HepG2 (cell line): Measurements from ENCODE around the gene NUF2. TPM values are rescaled to one million over a fixed set of nuclear protein-coding genes. Genes with fewer than 3 reads are reported as not detected.

Source experiments
- AKAP8 ChIP-seq: sonication (generic); formaldehyde crosslinking; IDR thresholded peaks from 2 replicates; pipeline ENCODE4 v1.5.1; 2020; ENCODE audit warnings: mild to moderate bottlenecking, missing genetic modification reagents
- CBX1 ChIP-seq: IDR thresholded peaks from one replicate; pipeline ENCODE4 v1.6.1; 2016; ENCODE audit warnings: antibody characterized with exemption, low read depth
- CEBPG ChIP-seq: IDR thresholded peaks from 2 replicates; pipeline ENCODE4 v1.6.1; 2016
- HDAC6 ChIP-seq: fragments of 200-600 bp; sonication (generic); IDR thresholded peaks from 2 replicates; pipeline ENCODE4 v1.7.0; 2017; ENCODE audit warnings: mild to moderate bottlenecking, antibody characterized with exemption, low read length, low read depth
- ISL2 ChIP-seq: sonication (generic); formaldehyde crosslinking; IDR thresholded peaks from 2 replicates; pipeline ENCODE4 v1.5.0; 2020; ENCODE audit warnings: missing genetic modification reagents
- MAF1 ChIP-seq: sonication (generic); formaldehyde crosslinking; IDR thresholded peaks from 2 replicates; pipeline ENCODE4 v1.5.0; 2020; ENCODE audit warnings: missing genetic modification reagents, borderline replicate concordance
- NBN ChIP-seq: fragments of 450-650 bp; conservative IDR thresholded peaks from 2 replicates; pipeline ENCODE4 v1.6.1; 2017
- NCOR1 ChIP-seq: fragments of 200-600 bp; sonication (generic); IDR thresholded peaks from 2 replicates; pipeline ENCODE4 v1.7.0; 2017; ENCODE audit warnings: antibody characterized with exemption, low read length, borderline replicate concordance
- PCBP1 ChIP-seq: fragments of 200-400 bp; formaldehyde crosslinking; IDR thresholded peaks from 2 replicates; pipeline ENCODE4 v1.6.1; 2017; ENCODE audit warnings: mild to moderate bottlenecking, low read depth, low read length, borderline replicate concordance
- SIX1 ChIP-seq: sonication (generic); formaldehyde crosslinking; IDR thresholded peaks from 2 replicates; pipeline ENCODE4 v1.4.0; 2020; ENCODE audit warnings: missing genetic modification reagents, borderline replicate concordance
- TOE1 ChIP-seq: sonication (generic); formaldehyde crosslinking; IDR thresholded peaks from 2 replicates; pipeline ENCODE4 v1.4.0; 2020; ENCODE audit warnings: mild to moderate bottlenecking, missing genetic modification reagents
- YY1 ChIP-seq: IDR thresholded peaks from 2 replicates; pipeline ENCODE4 v1.6.1; 2011; ENCODE audit warnings: low read length, low read depth, moderate library complexity, mild to moderate bottlenecking; ENCODE audit not compliant: insufficient read depth, insufficient replicate concordance
- ZMAT3 ChIP-seq: sonication (generic); formaldehyde crosslinking; conservative IDR thresholded peaks from 2 replicates; pipeline ENCODE4 v1.7.0; 2021; ENCODE audit warnings: missing genetic modification reagents
- ZNF264 ChIP-seq: sonication (generic); formaldehyde crosslinking; IDR thresholded peaks from 2 replicates; pipeline ENCODE4 v1.4.0; 2020; ENCODE audit warnings: missing genetic modification reagents
- ZNF337 ChIP-seq: sonication (generic); formaldehyde crosslinking; IDR thresholded peaks from 2 replicates; pipeline ENCODE4 v1.5.1; 2020; ENCODE audit warnings: missing genetic modification reagents, low read depth, mild to moderate bottlenecking, borderline replicate concordance
- ZNF430 ChIP-seq: sonication (generic); formaldehyde crosslinking; IDR thresholded peaks from 2 replicates; pipeline ENCODE4 v1.9.0; 2021; ENCODE audit warnings: mild to moderate bottlenecking, missing genetic modification reagents
- ZNF446 ChIP-seq: sonication (generic); formaldehyde crosslinking; IDR thresholded peaks from 2 replicates; pipeline ENCODE4 v1.5.0; 2020; ENCODE audit warnings: mild to moderate bottlenecking, missing genetic modification reagents
- ZNF589 ChIP-seq: sonication (generic); formaldehyde crosslinking; conservative IDR thresholded peaks from 2 replicates; pipeline ENCODE4 v1.8.0; 2022; ENCODE audit warnings: mild to moderate bottlenecking, moderate library complexity, missing genetic modification reagents
- ZNF598 ChIP-seq: sonication (generic); formaldehyde crosslinking; IDR thresholded peaks from 2 replicates; pipeline ENCODE4 v1.5.1; 2020; ENCODE audit warnings: mild to moderate bottlenecking, missing genetic modification reagents, borderline replicate concordance
- ZNF619 ChIP-seq: sonication (generic); formaldehyde crosslinking; IDR thresholded peaks from 2 replicates; pipeline ENCODE4 v1.4.0; 2020; ENCODE audit warnings: mild to moderate bottlenecking, missing genetic modification reagents
- ZNF772 ChIP-seq: sonication (generic); formaldehyde crosslinking; IDR thresholded peaks from 2 replicates; pipeline ENCODE4 v1.5.0; 2020; ENCODE audit warnings: mild to moderate bottlenecking, missing genetic modification reagents
- ZNF780A ChIP-seq: sonication (generic); formaldehyde crosslinking; IDR thresholded peaks from 2 replicates; pipeline ENCODE4 v1.8.0; 2022; ENCODE audit warnings: mild to moderate bottlenecking, missing genetic modification reagents, moderate library complexity
- polyA plus RNA-seq, 8 experiments: library from polyadenylated mRNA; depleted of rRNA in 3 of 8; stranded (reverse) in 7 of 8; unstranded in 1 of 8; fragments of >200 nt; fragmentation: Illumina TruSeq in 4 of 8; extraction: Trizol in 4 of 8; gene quantifications; 2 replicates each; pipeline versions ENCODE4 v1.2.1 to v1.2.3, GENCODE V29; 2011 to 2016; ENCODE audit warnings: low read depth in 4 of 8, missing spikeins in 1 of 8, mixed read lengths in 1 of 8; ENCODE audit not compliant: insufficient read depth in 1 of 8
- total RNA-seq, 5 experiments: library from RNA; depleted of rRNA; stranded (reverse); fragments of >200 nt; fragmentation: Illumina TruSeq; extraction: Trizol; gene quantifications; 2 replicates each; pipeline ENCODE4 v1.2.3, GENCODE V29; 2016; ENCODE audit warnings: low read depth in 1 of 5
- TF ChIP-seq, protein P1 (sequence below): fragments of 450-650 bp; IDR thresholded peaks from 2 replicates; pipeline ENCODE4 v1.6.1; 2017; ENCODE audit warnings: mild to moderate bottlenecking
- TF ChIP-seq, protein P2 (sequence below): IDR thresholded peaks from 2 replicates; pipeline ENCODE4 v1.6.1; 2016; ENCODE audit warnings: low read depth
- TF ChIP-seq, protein P3 (sequence below): sonication (generic); formaldehyde crosslinking; IDR thresholded peaks from 2 replicates; pipeline ENCODE4 v1.4.0; 2020; ENCODE audit warnings: low read depth, mild to moderate bottlenecking, missing genetic modification reagents

The NUF2 gene
- total and polyA plus RNA-seq, 2 of the 13 experiments (the other 11 are each of a cell fraction or from before 2014, with no cell fraction given) = 26.0 to 39.4 TPM

DNA sequence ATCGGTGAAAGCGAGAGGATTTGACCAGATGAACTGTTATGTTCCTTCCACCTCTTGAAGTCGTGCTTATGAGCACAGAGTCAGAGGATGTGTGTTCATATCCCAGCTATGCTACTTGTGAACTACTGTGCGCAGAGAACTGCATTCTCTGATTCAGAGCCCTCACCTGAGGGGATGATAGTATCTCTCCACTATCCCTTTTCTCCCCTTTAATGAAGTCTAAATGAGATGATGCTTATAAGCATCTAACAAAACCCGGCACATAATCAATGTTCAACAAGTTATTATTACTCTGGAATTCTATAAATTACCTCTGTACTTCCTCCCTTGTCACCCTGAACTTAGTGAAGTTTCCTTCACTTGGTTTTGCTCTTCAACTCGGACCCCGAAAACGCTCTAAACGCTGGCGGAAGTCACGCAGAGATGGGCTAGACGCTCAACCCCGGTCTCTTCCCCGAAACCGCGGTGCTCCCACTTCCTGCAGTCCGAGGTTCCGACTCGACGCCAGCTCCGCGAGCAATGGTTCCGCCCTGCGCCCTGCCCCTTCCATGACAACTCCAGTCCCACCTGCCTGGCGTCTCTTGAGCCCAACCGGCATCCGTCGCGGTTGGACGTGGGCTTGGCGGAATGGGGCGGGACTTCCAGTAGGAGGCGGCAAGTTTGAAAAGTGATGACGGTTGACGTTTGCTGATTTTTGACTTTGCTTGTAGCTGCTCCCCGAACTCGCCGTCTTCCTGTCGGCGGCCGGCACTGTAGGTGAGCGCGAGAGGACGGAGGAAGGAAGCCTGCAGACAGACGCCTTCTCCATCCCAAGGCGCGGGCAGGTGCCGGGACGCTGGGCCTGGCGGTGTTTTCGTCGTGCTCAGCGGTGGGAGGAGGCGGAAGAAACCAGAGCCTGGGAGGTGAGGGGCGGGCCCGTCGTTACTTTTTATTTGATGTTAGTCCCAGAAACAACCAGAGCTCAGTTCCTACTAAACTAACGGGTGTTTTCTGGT is at the start of gene NUF2 (continued):
- TF ChIP-seq ZNF598 (CRISPR knock-in tag) (peak; percentile 97; the same call in 1 of the 2 replicates), ZNF772 (CRISPR knock-in tag) (peak; percentile 98), AKAP8 (CRISPR knock-in tag) (peak; percentile 81), MAF1 (CRISPR knock-in tag) (peak; percentile 97), SIX1 (CRISPR knock-in tag) (peak; percentile 42; the same call in 1 of the 2 replicates), ZNF589 (CRISPR knock-in tag) (peak; percentile 99), CEBPG (CRISPR knock-in tag) (peak; percentile 68), ZNF619 (CRISPR knock-in tag) (peak; percentile 98), NBN (no peak), ZMAT3 (peak; percentile 99), CBX1 (peak; percentile 99), ISL2 (peak; percentile 90), NCOR1 (peak; percentile 69; the same call in 1 of the 2 replicates), ZNF337 (CRISPR knock-in tag) (0 out of 2 replicates have a peak, but pooled peaks have one; percentile 69), ZNF430 (CRISPR knock-in tag) (peak; percentile 90), TOE1 (peak; percentile 99), ZNF446 (CRISPR knock-in tag) (no peak), ZNF264 (peak; percentile 97), YY1 (peak; percentile 88), HDAC6 (no peak), PCBP1 (peak; percentile 93), ZNF780A (CRISPR knock-in tag) (peak; percentile 93; the same call in 1 of the 2 replicates)
- TF ChIP-seq, protein P1, sequence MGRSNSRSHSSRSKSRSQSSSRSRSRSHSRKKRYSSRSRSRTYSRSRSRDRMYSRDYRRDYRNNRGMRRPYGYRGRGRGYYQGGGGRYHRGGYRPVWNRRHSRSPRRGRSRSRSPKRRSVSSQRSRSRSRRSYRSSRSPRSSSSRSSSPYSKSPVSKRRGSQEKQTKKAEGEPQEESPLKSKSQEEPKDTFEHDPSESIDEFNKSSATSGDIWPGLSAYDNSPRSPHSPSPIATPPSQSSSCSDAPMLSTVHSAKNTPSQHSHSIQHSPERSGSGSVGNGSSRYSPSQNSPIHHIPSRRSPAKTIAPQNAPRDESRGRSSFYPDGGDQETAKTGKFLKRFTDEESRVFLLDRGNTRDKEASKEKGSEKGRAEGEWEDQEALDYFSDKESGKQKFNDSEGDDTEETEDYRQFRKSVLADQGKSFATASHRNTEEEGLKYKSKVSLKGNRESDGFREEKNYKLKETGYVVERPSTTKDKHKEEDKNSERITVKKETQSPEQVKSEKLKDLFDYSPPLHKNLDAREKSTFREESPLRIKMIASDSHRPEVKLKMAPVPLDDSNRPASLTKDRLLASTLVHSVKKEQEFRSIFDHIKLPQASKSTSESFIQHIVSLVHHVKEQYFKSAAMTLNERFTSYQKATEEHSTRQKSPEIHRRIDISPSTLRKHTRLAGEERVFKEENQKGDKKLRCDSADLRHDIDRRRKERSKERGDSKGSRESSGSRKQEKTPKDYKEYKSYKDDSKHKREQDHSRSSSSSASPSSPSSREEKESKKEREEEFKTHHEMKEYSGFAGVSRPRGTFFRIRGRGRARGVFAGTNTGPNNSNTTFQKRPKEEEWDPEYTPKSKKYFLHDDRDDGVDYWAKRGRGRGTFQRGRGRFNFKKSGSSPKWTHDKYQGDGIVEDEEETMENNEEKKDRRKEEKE = no peak
- TF ChIP-seq, protein P2, sequence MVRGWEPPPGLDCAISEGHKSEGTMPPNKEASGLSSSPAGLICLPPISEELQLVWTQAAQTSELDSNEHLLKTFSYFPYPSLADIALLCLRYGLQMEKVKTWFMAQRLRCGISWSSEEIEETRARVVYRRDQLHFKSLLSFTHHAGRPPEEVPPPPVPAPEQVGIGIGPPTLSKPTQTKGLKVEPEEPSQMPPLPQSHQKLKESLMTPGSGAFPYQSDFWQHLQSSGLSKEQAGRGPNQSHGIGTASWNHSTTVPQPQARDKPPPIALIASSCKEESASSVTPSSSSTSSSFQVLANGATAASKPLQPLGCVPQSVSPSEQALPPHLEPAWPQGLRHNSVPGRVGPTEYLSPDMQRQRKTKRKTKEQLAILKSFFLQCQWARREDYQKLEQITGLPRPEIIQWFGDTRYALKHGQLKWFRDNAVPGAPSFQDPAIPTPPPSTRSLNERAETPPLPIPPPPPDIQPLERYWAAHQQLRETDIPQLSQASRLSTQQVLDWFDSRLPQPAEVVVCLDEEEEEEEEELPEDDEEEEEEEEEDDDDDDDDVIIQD (CRISPR knock-in tag) = peak; percentile 94
- TF ChIP-seq, protein P3, sequence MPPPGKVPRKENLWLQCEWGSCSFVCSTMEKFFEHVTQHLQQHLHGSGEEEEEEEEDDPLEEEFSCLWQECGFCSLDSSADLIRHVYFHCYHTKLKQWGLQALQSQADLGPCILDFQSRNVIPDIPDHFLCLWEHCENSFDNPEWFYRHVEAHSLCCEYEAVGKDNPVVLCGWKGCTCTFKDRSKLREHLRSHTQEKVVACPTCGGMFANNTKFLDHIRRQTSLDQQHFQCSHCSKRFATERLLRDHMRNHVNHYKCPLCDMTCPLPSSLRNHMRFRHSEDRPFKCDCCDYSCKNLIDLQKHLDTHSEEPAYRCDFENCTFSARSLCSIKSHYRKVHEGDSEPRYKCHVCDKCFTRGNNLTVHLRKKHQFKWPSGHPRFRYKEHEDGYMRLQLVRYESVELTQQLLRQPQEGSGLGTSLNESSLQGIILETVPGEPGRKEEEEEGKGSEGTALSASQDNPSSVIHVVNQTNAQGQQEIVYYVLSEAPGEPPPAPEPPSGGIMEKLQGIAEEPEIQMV (CRISPR knock-in tag) = peak; percentile 72
